Glomerular endothelial cell (primary cell): Measurements from ENCODE around the gene ARRDC1. TPM values are rescaled to one million over a fixed set of nuclear protein-coding genes. Genes with fewer than 3 reads are reported as not detected.

Experiments used
- total RNA-seq: library from RNA; depleted of rRNA; stranded (reverse); fragments of >200 nt; gene quantifications from 2 replicates; pipeline ENCODE4 v1.2.3, GENCODE V29; 2015

The ARRDC1 gene
- total RNA-seq, 1 donor from 2014 or later: 49.8 TPM

Other genes starting within 250 kb of the ARRDC1 start
- 20.9 and 32.6 TPM in 2 replicates for gene EXD3, start 182.5 kb upstream of the ARRDC1 start, total RNA-seq
- 1.2 and 1.7 TPM in 2 replicates for gene NOXA1, start 182.3 kb upstream of the ARRDC1 start, total RNA-seq
- 0.10 and 0.18 TPM in 2 replicates for gene ENTPD8, start 164.3 kb upstream of the ARRDC1 start, total RNA-seq
- gene NSMF, start 146.4 kb upstream of the ARRDC1 start, total RNA-seq: 53.7 and 74.7 TPM in 2 replicates
- 2.4 and 2.8 TPM in 2 replicates for gene PNPLA7, start 55.3 kb upstream of the ARRDC1 start, total RNA-seq
- 74.2 and 86.0 TPM in 2 replicates for gene MRPL41, start 53.8 kb upstream of the ARRDC1 start, total RNA-seq
- 31.9 and 38.3 TPM in 2 replicates for gene DPH7, start 26.8 kb upstream of the ARRDC1 start, total RNA-seq
- gene ZMYND19, start 15.2 kb upstream of the ARRDC1 start, total RNA-seq: 30.2 and 31.2 TPM in 2 replicates
- 61.3 and 96.9 TPM in 2 replicates for gene EHMT1, start 13.3 kb downstream of the ARRDC1 start, total RNA-seq